GM21737 (cell line): ENCODE results near the gene FMOD.
A peak's percentile ranks its signal among the peaks of the same experiment; 100 is the strongest.

Experiments used
- ATAC-seq: cut with Tn5 transposase; IDR thresholded peaks from one replicate; pipeline ENCODE4 v1.9.1; 2021; ENCODE audit warnings: mild to moderate bottlenecking, moderate library complexity; ENCODE audit not compliant: unreplicated experiment

Gene FMOD

DNA sequence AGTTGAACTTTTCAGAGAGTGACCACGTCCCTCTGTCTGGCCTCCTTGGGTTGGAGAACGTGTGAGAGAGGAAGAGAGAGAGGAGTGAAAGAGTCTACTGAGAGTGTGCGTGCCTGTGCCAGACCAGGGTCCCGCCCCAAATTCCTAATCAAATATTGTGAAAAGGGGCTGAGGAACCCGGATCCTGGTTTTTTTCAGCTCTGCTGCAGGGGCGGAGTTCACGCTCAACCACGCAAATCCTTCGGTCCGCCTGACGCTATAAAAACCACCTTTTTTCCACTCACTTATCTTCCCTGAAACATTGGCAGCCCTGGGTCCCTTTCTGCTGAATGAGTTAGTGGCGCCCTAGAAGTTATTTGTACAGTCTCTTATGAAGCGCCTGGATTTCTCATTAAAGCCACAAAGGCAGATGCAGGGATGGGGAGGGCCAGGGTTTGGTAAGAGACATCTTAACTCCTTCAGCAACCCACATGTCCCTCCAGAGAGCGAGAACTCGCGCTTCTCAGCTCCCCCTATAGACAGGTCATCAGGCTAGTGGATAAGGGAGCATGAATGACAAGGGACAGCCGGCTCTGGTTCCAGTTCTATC is at the start of gene FMOD:
Gene FMOD, minus strand, starts transcription at position 86 of the 589 bp plus-strand sequence. CDS start 2,852 bp downstream, outside the sequence.
- ATAC-seq, result no peak

DNA sequence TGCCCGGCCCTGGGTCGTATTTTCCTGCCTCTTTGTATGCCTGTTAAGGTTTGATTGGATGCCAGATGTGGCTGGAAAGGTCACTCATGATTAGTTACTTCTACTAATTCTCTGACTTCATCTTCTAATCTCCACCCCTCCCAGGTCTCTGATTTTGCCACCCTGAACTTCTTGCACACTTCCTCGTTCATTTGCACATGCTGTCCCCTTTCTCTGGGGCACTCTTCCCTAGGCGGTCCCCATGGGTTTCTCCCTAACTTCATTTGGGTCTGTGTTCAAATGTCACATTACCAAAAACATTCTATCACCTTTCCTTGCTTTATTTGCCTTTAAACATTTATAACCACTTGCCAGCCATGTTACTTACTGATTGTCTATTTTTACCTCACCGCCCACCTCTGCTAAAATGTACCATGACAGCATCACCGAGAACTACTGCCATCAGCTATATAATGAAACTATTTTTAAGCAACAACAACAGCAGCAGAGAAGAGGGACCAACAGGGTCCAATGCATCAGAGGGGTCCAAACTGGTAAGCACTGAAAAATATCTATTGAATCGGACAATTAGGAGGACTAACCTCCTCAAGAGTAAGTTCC is 45.8 kb upstream of the FMOD start:
- ATAC-seq, result no peak

DNA sequence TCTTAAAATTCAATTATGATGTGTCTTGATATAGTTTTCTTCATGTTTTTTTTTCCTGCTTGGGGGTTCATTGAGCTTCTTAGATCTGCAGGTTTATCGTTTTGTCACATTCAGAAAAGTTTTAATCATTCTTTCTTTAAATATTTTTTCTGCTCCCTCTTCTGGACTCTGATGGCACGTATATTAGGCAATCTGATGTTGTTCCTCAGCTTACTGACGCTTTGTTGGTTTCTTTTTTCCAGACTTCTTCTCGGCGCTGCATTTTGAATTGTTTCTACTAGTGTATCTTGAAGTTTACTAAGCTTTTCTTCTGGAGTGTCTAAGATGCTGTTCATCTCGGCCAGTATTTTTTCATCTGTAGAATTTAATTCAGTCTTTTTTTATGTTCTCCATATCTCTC is 44.8 kb upstream of the FMOD start:
- ATAC-seq, result no peak

DNA sequence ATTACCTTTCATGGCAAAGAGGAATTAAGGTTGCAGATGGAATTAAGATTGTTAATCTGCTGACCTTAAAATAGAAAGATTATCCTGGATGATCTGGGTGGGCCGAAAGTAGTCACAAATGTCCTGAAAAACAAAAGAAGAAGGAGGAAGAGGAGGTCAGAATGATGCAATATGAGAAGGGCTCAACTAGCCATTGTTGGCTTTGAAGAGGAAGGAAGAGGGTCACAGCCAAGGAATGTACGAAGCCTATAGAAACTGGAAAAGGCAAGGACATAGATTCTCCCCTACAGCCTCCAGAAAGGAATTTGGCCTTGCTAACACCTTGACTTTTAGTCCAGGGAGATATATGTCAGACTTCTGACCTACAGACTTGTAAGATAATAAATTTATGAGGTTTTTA is 39.4 kb upstream of the FMOD start:
- ATAC-seq, result no peak

DNA sequence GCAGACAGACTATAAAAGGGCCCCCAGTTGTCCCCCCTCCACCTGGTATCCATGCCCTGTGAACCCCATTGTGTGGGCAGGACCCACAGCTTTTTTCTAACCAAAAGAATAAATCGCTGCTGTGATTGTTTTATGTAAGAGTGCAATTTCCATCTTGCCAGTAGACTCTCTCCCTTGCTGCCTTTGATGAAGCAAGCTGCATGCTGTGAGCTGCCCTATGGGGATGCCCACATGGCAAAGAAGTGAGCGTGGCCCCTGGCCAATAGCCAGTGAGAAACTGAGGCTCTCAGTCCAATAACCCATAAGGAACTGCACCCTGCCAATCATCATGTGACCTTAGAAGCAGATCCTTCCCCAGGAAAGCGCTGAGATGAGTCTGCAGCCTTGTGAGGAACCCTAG is 37.8 kb upstream of the FMOD start:
- ATAC-seq, result no peak

DNA sequence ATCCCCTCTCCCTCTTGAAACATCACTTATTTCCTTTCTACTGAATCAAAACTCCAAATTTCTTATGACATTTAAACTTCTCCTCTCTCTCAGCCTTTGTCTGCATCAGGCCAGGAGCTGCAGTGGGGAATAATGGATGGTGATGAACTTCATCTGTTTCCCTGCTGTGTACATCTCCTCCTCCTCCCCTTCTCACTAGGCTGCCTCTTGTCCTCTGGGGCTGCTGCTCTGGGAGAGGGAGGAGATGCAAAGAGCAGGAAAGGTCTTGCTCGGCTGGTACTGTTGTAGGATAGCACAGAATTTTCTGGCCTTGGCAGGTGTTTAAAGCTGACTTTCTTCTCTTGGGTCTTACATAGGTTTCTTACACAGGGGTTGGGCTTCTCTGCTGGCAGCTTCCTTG is 31.1 kb upstream of the FMOD start:
- ATAC-seq, result no peak

DNA sequence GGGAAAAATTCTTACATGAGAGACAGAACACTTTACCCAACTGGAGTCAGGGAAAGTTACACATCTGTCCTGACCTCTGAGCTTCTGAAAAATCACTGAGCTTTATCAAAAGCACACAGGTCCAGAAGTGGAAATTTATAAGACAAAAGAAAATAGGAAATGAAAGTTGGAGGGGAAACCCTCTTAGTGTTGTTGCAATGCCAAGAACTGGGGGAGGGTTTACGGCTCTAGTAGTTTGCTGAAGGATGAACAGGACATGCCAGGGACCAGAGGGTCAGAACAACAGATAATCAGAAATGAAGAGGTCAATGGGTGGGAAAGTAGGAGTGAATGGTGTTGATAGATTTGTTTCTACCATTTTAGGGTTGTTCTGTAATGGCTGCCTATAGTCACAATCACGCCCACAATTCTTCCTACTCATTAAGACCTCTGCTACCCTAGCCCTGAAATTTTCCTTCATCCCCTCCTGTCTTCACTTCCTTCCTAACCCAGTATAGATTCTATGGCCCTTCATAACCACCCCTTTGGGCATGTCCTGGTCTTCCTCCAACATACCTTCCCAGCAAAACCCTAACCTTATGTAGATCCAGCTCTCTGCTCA is 30.3 kb upstream of the FMOD start:
- peak; percentile 49 for ATAC-seq

DNA sequence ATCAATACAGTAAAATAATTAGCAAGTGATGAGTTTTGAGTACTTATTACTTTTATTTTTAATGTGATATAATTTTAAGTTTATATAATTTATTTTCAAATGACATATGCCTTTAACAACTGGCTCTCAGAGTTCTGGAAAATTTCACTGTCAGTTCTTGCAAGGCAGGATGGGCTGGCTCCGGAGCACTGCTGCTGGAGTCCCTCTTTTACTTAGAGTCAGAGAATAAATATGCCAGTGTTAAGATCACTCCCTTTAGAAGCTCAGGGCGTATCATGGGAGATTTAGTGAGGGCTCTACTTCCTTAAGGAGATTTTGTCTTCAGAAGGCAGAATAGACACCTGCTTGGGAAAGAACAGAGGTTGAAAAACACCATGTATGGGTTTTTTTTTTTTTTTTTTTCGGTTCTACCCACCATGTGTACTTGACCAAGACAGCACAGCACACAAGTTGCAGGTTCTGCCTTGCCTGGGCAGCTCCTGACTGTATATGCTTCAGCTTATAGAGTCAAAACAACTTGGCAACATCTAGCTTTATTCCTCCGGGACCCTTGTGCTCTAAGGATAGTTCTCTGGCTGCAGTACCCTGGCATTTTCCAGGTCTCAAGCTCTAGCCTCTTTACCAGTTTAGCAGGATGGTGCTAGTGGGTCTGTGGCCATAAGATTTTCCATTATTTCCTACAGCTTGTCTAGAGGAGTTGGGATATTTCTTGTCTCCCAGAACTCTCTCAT is 29.7 kb upstream of the FMOD start:
- no peak for ATAC-seq

DNA sequence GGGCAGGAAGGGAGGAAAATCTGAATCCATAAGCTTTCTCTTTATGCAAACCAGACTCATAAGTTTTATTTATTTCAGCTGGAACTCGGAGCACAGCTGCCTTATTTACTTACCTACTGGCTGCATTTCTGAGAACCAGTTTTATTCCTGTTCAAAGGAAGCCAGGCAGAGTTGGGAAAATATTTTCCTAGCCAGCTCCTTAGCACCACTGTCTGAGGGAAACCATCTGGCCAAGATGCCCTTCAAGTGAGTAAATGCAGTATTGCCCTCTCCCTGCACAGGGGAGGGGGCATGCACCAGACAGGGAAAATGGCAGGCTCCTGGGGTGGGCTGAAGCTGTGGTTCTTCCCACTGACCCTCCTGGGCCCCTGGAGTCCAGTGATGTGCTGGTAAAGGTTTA is 28.9 kb upstream of the FMOD start:
- ATAC-seq, result no peak

DNA sequence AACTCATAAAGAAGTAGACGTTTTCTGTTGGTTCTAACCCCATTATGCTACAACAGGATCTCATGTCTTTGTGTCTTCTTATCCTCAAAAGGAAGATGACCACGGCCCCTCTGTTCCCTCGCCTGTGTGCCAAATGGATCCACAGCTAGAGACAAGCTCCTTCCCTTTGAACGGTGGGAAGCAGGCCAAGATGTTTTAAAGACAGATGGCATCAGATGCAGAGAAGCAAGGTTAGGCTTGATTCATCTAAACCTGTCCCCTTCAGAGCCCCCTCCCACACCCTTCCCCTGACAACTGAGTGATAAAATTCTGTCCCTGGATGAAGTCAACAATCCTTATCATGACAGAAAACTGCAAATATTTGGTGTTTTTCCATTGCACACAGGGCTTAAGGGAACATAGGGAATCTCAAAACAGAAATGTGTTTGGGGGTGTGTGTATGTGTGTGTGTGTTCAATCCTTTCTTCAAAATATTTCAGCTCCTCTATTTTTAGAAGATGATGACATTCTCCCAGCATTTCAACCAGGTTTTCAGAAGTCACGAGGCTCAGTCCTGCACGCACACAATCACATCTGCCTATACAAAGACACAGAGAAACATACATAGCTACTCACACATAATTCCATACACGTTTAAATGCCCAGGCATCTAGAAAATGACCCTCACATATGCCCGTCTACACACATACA is 27.8 kb upstream of the FMOD start:
- ATAC-seq, result no peak

DNA sequence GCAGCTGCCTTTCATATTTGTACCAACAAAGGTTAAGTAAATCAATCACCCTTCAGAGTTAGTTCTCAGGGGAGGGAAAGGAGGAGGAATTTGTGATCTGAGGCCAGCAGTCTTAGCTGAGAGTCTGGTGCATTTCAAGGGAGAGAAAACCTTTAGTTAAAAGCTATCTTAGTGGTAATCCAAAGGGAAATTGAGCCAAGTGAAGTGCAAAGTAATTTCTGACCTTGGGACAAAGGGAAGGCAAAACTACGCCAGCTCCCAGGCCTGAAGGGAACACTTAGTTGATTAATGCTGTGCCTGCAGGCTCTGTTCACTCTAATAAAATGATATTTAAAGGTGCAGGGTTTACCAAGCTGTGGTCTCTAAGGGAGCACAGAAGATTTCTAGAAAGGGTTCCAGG is 23.1 kb upstream of the FMOD start:
- no peak for ATAC-seq

DNA sequence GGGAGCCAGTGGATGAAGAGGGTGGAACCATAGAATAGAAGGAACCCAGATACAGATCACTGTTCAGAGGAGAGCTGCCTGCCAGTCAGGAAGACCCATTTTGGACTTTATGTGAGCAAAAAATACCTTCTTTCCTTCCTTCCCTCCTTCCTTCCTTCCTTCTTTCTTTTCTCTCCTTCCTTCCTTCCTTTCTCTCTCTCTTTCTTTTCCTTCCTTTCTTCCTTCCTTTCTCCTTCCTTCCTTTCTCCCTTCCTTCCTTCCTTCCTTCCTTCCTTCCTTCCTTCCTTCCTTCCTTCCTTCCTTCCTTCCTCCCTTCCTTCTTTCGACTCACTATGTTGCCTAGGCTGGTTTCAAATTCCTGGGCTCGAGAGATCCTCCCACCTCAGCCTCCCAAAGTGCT is 22.1 kb upstream of the FMOD start:
- ATAC-seq, result no peak

DNA sequence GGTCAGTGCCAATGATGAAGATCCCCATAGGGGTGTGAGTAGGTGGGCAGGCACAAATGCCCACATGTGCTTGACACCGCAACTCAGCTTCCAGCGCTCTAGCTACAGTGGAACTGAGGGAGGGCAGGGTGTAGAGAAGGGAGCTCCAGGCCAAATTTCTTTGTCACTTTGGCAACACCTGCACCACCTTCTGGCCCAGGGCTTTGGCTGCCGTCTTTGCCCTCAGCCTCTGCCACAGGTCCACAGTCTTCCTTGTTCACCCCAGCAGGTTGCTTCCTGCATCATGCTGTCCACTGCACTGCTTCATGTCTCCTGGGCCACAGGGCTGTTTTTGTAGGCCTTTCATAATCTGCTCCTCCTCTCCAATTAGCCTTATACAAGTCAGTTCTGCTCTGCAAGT is 20.4 kb upstream of the FMOD start:
- ATAC-seq, result no peak

DNA sequence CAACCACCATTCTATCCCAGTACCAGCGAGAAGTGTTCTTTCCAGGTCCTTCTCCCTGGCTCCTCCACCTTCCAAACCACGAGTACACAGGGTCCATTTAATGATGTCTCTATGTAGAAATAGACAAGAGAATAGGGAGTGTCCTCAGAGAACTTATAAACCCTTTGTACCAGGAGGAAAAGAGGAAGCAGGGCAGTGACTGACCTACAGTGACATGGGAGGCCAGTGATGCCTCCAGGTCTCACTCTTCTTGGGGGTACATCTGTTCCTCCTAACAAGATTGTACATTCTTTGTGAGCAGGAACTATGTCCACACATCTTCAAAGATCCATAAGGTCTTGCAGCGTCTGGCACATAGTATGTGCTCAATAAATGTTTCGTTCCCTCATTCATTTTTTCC is 18.7 kb upstream of the FMOD start:
- no peak for ATAC-seq

DNA sequence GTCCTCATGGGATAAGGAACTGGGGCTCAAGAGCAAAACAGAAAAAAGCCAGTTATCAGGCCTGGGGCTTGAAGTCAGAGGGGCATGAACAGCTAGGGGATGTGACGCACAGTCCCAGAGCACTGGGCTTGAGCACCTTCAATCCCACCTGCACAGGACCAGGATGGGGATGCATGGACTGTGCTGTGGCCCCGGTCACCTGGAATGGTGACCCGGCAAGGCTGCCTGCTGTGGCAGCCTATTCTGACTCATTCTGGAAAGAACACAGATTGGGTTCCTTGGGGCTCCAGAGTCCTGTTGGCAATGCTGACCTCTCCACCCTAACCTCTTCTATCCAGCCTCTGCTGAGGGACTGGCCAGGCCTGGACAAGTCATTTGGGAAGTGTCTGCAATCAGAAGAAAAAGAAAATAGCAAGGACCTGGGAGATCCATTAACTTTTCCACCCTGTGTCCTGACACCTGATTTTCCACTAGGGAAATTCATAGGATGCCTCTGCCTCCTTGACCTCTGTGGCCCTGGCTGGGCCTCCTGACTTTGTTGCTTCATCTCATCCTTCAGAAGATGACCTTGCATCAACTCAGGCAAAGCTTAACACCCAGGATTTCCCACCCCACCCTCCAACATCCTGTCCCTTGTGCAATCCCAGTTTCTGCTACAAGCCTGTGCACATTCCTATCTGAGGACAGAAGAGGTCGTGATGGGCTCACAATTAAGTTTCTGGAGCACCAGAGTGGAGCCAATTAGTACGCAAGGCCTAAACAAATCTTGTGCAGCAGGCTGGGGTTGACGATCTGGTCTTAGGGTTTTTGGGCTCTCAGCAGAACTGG is 17.9 kb upstream of the FMOD start:
- no peak for ATAC-seq

DNA sequence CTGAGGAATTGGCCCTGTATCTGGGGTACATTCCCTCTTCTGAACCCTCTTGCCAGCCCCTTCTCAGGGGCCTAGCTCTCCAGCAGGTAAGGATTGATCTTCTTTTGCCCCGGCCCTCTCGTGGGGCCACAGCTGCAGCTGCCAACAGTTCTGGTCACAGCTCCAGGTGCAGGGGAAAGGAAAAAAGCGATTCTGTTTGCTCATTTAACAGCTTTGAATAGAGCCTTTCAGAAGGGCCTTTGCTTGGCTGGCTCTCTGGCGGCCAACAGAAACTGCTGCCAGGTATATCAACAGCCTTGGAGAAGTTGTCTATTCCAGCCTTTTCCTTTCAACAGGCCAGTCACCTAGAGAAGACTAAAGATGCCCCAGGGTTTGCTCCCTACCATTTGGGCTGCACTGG is 16.1 kb upstream of the FMOD start:
- no peak for ATAC-seq

DNA sequence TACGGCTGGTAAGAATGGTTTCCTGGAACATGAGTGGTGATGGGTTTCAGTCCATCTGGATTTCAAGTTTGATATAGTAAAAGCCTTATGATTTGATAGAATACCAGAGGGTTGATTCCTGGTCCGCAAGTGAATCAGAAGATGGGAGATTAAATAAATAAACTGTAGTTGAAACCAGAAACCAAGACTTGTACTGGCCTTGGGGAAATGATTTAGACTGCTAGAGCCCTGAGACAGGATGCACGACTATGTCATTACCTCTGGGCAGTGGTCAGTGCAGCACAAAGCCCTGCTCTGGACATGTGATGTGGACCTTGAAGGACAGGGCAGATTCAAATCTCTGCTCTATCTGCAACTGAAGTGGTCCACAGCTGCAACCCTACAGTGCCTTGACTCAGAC is 15.6 kb upstream of the FMOD start:
- ATAC-seq, result no peak

DNA sequence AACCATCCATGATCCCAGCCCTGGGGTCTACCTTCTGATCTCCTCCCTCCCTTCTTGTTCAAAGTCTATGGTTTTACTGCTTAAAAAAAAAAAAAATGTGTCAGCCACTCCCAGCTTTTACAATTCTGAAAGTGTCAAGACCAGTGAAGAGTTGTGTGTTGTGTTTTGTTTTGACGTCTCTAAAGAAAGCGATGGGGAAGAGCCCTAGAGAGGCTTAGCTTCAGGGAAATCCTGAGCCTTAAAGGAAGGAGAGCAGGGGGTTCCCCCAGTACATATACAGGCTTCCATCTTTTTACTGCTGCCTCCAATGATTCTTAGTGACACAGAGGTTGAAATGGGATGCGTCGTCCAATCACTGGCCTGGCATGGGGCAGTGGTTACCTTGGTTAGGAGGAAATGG is 13.9 kb upstream of the FMOD start:
- ATAC-seq, result no peak

DNA sequence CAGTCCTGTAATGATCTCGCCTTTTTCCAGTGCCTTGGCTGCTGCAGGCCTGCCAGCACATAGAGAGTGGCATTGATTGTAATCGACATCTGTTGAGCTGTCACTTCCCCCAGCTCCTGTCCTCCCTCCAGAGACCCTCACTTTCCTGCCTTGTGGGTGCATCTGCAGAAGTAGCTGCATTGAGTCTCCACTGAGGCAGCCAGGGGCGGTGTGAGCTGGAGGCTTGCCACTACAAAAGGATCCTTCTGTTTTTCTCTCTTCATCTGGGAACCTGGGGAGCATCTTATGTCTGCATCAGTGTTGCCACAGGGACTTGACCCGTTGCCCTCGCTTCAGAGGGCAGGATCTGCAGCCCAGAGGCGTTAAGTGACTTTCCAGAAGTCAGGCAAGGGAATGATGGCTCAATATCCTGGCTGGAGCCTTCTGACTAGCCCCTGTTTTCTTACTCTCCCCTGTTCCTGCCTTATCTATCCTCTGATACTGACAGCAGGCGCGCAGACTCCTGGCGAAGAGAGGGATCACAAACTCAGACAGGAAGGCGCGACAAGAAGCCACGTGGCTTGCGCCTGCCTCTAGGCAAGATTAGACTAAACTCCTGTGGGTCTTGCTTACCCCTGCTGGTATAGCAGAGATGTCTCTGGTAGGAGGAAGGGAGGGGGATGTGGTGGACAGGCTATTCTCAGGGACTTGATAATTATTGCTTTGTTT is 13.3 kb upstream of the FMOD start:
- no peak for ATAC-seq

DNA sequence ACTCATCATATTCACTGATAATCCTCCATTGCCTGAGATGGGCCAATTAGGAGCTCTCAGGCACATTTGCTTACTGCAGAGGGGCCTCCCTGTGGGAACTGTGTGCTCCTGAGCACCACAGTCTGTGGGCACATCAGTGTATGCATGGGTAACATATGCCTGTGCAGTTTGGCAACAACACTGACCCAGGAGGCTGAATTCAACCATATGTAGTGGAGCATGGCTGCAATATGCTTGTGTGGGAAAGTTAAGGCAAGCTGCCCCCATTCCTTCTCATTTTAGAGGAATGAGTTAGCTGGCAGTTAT is 11.8 kb upstream of the FMOD start:
- no peak for ATAC-seq
